ENCODE results near the gene KRTAP4-8. TPM values are rescaled to one million over a fixed set of nuclear protein-coding genes. Genes with fewer than 3 reads are reported as not detected.
"Not testable (repeated sequence)": the region's sequence is repeated elsewhere in the genome, so short reads cannot be mapped to it uniquely, and the experiment has no call there.

KRTAP4-8 gene
- total and polyA plus RNA-seq, 4 donors: not detected

DNA sequence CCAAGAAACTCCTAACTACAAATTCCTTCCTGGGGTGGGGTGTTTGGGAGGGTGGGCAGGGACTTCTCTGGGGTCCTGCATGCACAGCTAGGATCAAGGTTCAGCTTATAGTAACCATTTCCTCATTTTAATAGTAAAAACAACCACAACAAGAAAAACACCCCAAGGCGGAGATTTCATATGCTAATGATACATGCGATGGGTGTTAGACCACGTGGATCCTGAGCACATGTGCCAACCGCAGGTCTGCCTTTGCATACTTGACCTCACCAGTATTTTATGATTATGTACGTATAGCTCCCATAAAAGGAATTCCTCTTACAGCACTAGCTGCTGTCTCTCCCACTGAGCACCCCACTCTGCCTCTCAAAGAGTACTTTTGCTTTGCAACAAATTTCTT is 18.4 kb upstream of the KRTAP4-8 start:
- Histone ChIP-seq H3K36me3 (ENCODE audit: control insufficient read depth in 4 of 4, insufficient read depth in 3 of 4, low read depth in 1 of 4, low read length in 3 of 4) (no peaks in the 10 kb centered on the region), H3K27ac (ENCODE audit: low read depth in 1 of 2, low read length in 2 of 2) (no peak overlapping the region), H3K4me1 (ENCODE audit: control insufficient read depth in 4 of 4, insufficient read depth in 4 of 4, low read length in 3 of 4) (no peaks in the 10 kb centered on the region), H3K9ac (ENCODE audit: low read depth in 1 of 2, low read length in 2 of 2) (no peak overlapping the region), H3K9me3 (ENCODE audit: control insufficient read depth in 4 of 4, low read length in 3 of 4) (no peaks in the 10 kb centered on the region), H3K27me3 (ENCODE audit: control insufficient read depth in 4 of 4, insufficient read depth in 4 of 4, low read length in 3 of 4) (peaks cover 0 to 4% (median 0%) of the 10 kb centered on the region in 4 donors), H3K4me3 (ENCODE audit: low read depth in 1 of 3, low read length in 3 of 3) (no peak overlapping the region)
- WGBS: 61% methylated on average over 5 of the region's 5 CpGs
- TF ChIP-seq, protein P1, sequence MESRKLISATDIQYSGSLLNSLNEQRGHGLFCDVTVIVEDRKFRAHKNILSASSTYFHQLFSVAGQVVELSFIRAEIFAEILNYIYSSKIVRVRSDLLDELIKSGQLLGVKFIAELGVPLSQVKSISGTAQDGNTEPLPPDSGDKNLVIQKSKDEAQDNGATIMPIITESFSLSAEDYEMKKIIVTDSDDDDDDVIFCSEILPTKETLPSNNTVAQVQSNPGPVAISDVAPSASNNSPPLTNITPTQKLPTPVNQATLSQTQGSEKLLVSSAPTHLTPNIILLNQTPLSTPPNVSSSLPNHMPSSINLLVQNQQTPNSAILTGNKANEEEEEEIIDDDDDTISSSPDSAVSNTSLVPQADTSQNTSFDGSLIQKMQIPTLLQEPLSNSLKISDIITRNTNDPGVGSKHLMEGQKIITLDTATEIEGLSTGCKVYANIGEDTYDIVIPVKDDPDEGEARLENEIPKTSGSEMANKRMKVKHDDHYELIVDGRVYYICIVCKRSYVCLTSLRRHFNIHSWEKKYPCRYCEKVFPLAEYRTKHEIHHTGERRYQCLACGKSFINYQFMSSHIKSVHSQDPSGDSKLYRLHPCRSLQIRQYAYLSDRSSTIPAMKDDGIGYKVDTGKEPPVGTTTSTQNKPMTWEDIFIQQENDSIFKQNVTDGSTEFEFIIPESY (IDR thresholded peaks at IDR 0.05): no peak
- no peak for TF ChIP-seq JUND (IDR thresholded peaks at IDR 0.05)
- TF ChIP-seq RAD21 (IDR thresholded peaks at IDR 0.05): no peak
- TF ChIP-seq NR2F2 (IDR thresholded peaks at IDR 0.05): no peak
- no peak for TF ChIP-seq FOXA1 (IDR thresholded peaks at IDR 0.05)
- TF ChIP-seq YY1 (IDR thresholded peaks at IDR 0.05): no peak
- TF ChIP-seq, protein P2, sequence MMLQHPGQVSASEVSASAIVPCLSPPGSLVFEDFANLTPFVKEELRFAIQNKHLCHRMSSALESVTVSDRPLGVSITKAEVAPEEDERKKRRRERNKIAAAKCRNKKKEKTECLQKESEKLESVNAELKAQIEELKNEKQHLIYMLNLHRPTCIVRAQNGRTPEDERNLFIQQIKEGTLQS (IDR thresholded peaks at IDR 0.05): no peak
- TF ChIP-seq TAF1 (conservative IDR thresholded peaks at IDR 0.05): no peak
- no peak for TF ChIP-seq HNF4A (conservative IDR thresholded peaks at IDR 0.05)
- TF ChIP-seq, protein P3, sequence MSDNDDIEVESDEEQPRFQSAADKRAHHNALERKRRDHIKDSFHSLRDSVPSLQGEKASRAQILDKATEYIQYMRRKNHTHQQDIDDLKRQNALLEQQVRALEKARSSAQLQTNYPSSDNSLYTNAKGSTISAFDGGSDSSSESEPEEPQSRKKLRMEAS (IDR thresholded peaks at IDR 0.05): no peak
- no peak for TF ChIP-seq HNF4G (IDR thresholded peaks at IDR 0.05)
- no peak for TF ChIP-seq RXRA (IDR thresholded peaks at IDR 0.05)
- DNase-seq (ENCODE audit: low spot score): no peak

- no peaks in the 10 kb centered on the region for H3K36me3 ChIP-seq (ENCODE audit: control insufficient read depth in 4 of 4, insufficient read depth in 3 of 4, low read depth in 1 of 4, low read length in 3 of 4)
- H3K4me1 ChIP-seq (ENCODE audit: control insufficient read depth in 4 of 4, insufficient read depth in 4 of 4, low read length in 3 of 4): no peaks in the 10 kb centered on the region
- H3K9ac ChIP-seq (ENCODE audit: low read depth in 1 of 2, low read length in 2 of 2): no peak overlapping the region
- 70% methylated on average over 2 of the region's 2 CpGs for WGBS
- H3K9me3 ChIP-seq (ENCODE audit: control insufficient read depth in 4 of 4, low read length in 3 of 4): no peaks in the 10 kb centered on the region
- peaks cover 0 to 4% (median 0%) of the 10 kb centered on the region in 4 donors for H3K27me3 ChIP-seq (ENCODE audit: control insufficient read depth in 4 of 4, insufficient read depth in 4 of 4, low read length in 3 of 4)
- no peak for DNase-seq (ENCODE audit: low spot score)
- TF ChIP-seq FOXA2 (IDR thresholded peaks at IDR 0.05) (no peak), GABPA (IDR thresholded peaks at IDR 0.05 in 1 of 2, conservative IDR thresholded peaks at IDR 0.05 in 1 of 2) (no peak), HNF4A (conservative IDR thresholded peaks at IDR 0.05) (no peak), TAF1 (conservative IDR thresholded peaks at IDR 0.05) (no peak)
- TF ChIP-seq, protein P3 (IDR thresholded peaks at IDR 0.05): no peak
- TF ChIP-seq, protein P4, sequence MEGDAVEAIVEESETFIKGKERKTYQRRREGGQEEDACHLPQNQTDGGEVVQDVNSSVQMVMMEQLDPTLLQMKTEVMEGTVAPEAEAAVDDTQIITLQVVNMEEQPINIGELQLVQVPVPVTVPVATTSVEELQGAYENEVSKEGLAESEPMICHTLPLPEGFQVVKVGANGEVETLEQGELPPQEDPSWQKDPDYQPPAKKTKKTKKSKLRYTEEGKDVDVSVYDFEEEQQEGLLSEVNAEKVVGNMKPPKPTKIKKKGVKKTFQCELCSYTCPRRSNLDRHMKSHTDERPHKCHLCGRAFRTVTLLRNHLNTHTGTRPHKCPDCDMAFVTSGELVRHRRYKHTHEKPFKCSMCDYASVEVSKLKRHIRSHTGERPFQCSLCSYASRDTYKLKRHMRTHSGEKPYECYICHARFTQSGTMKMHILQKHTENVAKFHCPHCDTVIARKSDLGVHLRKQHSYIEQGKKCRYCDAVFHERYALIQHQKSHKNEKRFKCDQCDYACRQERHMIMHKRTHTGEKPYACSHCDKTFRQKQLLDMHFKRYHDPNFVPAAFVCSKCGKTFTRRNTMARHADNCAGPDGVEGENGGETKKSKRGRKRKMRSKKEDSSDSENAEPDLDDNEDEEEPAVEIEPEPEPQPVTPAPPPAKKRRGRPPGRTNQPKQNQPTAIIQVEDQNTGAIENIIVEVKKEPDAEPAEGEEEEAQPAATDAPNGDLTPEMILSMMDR (IDR thresholded peaks at IDR 0.05; ENCODE audit: low read depth, low read length, missing input control): no peak
- H3K4me3 ChIP-seq (ENCODE audit: low read depth in 1 of 3, low read length in 3 of 3): no peak overlapping the region
- no peak overlapping the region for H3K27ac ChIP-seq (ENCODE audit: low read depth in 1 of 2, low read length in 2 of 2)
These were observed 13.4 kb upstream of the KRTAP4-8 start for GRCh38 chr17:41111151-41111885.

DNA sequence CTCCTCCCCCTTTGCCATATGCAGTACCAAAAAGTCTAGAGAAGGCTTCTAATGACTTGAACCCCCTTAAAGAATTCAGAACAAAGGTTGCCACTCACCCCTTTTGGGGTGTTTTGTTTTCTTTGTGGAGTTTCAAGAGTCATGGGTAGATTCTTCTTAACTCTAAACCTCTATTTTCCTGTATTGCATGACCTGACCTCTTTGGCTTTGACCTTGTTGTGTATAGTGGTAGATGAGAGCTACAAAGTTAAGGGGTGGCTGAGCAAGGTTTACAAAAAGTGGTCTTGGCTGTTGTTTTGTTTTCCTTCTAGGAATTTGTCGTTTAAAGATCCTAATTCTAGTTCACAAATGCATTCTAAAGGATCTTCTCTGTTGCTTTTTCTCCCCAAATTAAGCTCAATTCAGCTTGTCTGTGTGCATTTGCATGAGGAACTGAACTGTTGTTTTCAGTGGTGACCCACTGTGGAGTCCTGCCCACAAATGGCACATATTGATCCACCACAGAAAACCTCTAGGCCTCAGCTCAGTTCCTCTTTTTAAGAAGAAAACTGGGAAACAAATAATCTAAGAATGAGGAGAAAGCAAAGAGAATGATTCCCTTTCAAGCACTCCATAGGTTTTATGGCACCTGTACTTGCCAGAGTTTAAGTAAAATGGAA is 10.9 kb upstream of the KRTAP4-8 start:
- H3K4me3 ChIP-seq (ENCODE audit: low read depth in 1 of 3, low read length in 3 of 3): not testable (repeated sequence)
- 4% methylated on average over 1 of the region's 1 CpG for WGBS

More for the DNA sequence above, 10.9 kb upstream of the KRTAP4-8 start:
- H3K9ac ChIP-seq (ENCODE audit: low read depth in 1 of 2, low read length in 2 of 2); H3K4me1 ChIP-seq (ENCODE audit: control insufficient read depth in 4 of 4, insufficient read depth in 4 of 4, low read length in 3 of 4); DNase-seq (ENCODE audit: low spot score); H3K27ac ChIP-seq (ENCODE audit: low read depth in 1 of 2, low read length in 2 of 2); H3K27me3 ChIP-seq (ENCODE audit: control insufficient read depth in 4 of 4, insufficient read depth in 4 of 4, low read length in 3 of 4); H3K9me3 ChIP-seq (ENCODE audit: control insufficient read depth in 4 of 4, low read length in 3 of 4); H3K36me3 ChIP-seq (ENCODE audit: control insufficient read depth in 4 of 4, insufficient read depth in 3 of 4, low read depth in 1 of 4, low read length in 3 of 4): not testable (repeated sequence)
